HG03469 (cell line): ENCODE data around the gene ARID1B.
A peak's percentile ranks its signal among the peaks of the same experiment; 100 is the strongest.

ENCODE experiments used
- ATAC-seq: cut with Tn5 transposase; IDR thresholded peaks from one replicate; pipeline ENCODE4 v1.9.1; 2021; ENCODE audit warnings: mild to moderate bottlenecking, moderate library complexity, moderate number of reproducible peaks; ENCODE audit not compliant: unreplicated experiment

ARID1B gene

GRCh38 chr6:156875062-156875461 is 97.9 kb downstream of the ARID1B start:
- peak; percentile 50 for ATAC-seq

- no peak for ATAC-seq
Measured at GRCh38 chr6:156876302-156876701, 99.1 kb downstream of the ARID1B start.

- ATAC-seq, result no peak
Measured at GRCh38 chr6:156877126-156877863, 100.1 kb downstream of the ARID1B start.

GRCh38 chr6:156878681-156879080 is 101.5 kb downstream of the ARID1B start:
- ATAC-seq, result no peak

GRCh38 chr6:156879186-156879585 is 102.0 kb downstream of the ARID1B start:
- ATAC-seq, result no peak

GRCh38 chr6:156879591-156879990 is 102.4 kb downstream of the ARID1B start:
- no peak for ATAC-seq

- no peak for ATAC-seq
Measured at GRCh38 chr6:156880913-156881312, 103.7 kb downstream of the ARID1B start.

GRCh38 chr6:156881687-156882629 is 104.8 kb downstream of the ARID1B start:
- no peak for ATAC-seq

GRCh38 chr6:156883497-156884252 is 106.5 kb downstream of the ARID1B start:
- no peak for ATAC-seq

- ATAC-seq, result no peak
Measured at GRCh38 chr6:156884306-156884705, 107.1 kb downstream of the ARID1B start.

- no peak for ATAC-seq
Measured at GRCh38 chr6:156885562-156885961, 108.4 kb downstream of the ARID1B start.

- peak; percentile 66 for ATAC-seq
Measured at GRCh38 chr6:156886409-156886808, 109.2 kb downstream of the ARID1B start.

- ATAC-seq, result no peak
Measured at GRCh38 chr6:156887623-156888269, 110.6 kb downstream of the ARID1B start.

- ATAC-seq, result no peak
Measured at GRCh38 chr6:156889469-156889868, 112.3 kb downstream of the ARID1B start.

GRCh38 chr6:156889986-156890385 is 112.8 kb downstream of the ARID1B start:
- ATAC-seq, result no peak

GRCh38 chr6:156890627-156891314 is 113.6 kb downstream of the ARID1B start:
- ATAC-seq, result no peak

- ATAC-seq, result no peak
Measured at GRCh38 chr6:156897907-156898531, 120.8 kb downstream of the ARID1B start.

GRCh38 chr6:156899071-156899470 is 121.9 kb downstream of the ARID1B start:
- ATAC-seq, result no peak

GRCh38 chr6:156899532-156900135 is 122.5 kb downstream of the ARID1B start:
- ATAC-seq, result no peak
